ENCODE measurements around the gene TMOD3. TPM values are rescaled to one million over a fixed set of nuclear protein-coding genes. Genes with fewer than 3 reads are reported as not detected.

TMOD3 gene
- total and polyA plus RNA-seq, 2 donors from 2014 or later = 8.9 to 49.0 TPM

GRCh38 chr15:51889486-51889885, 60.0 kb downstream of the TMOD3 start:
- Histone ChIP-seq H3K9me3 (ENCODE audit: control insufficient read depth in 2 of 3, insufficient read depth in 1 of 3, low read length in 3 of 3) (no peaks in the 10 kb centered on the region), H3K4me3 (ENCODE audit: low read length in 3 of 3) (no peak overlapping the region), H3K27me3 (ENCODE audit: control insufficient read depth, insufficient read depth, low read length) (no peaks in the 10 kb centered on the region), H3K27ac (ENCODE audit: low read depth in 2 of 2, low read length in 2 of 2) (no peak overlapping the region), H3K9ac (ENCODE audit: low read length in 3 of 3) (no peak overlapping the region), H3K36me3 (ENCODE audit: control insufficient read depth in 2 of 3, insufficient read depth in 3 of 3, low read length in 3 of 3) (peaks cover 0 to 8% (median 6%) of the 10 kb centered on the region in 3 donors), H3K4me1 (ENCODE audit: control insufficient read depth in 2 of 3, insufficient read depth in 2 of 3, low read depth in 1 of 3, low read length in 3 of 3) (peaks cover 0 to 5% (median 0%) of the 10 kb centered on the region in 3 donors)
- intact Hi-C loops (cut with DNase I) = no loop called here
- TF ChIP-seq, protein P1, sequence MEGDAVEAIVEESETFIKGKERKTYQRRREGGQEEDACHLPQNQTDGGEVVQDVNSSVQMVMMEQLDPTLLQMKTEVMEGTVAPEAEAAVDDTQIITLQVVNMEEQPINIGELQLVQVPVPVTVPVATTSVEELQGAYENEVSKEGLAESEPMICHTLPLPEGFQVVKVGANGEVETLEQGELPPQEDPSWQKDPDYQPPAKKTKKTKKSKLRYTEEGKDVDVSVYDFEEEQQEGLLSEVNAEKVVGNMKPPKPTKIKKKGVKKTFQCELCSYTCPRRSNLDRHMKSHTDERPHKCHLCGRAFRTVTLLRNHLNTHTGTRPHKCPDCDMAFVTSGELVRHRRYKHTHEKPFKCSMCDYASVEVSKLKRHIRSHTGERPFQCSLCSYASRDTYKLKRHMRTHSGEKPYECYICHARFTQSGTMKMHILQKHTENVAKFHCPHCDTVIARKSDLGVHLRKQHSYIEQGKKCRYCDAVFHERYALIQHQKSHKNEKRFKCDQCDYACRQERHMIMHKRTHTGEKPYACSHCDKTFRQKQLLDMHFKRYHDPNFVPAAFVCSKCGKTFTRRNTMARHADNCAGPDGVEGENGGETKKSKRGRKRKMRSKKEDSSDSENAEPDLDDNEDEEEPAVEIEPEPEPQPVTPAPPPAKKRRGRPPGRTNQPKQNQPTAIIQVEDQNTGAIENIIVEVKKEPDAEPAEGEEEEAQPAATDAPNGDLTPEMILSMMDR (IDR thresholded peaks at IDR 0.05; ENCODE audit: borderline replicate concordance, extremely low read depth, insufficient read depth) = no peak
- no peak for DNase-seq
- no peak for FAIRE-seq

GRCh38 chr15:51904421-51904820, 75.0 kb downstream of the TMOD3 start:
- peaks cover 4 to 29% (median 10%) of the 10 kb centered on the region in 3 donors for H3K36me3 ChIP-seq (ENCODE audit: control insufficient read depth in 2 of 3, insufficient read depth in 3 of 3, low read length in 3 of 3)
- H3K27me3 ChIP-seq (ENCODE audit: control insufficient read depth, insufficient read depth, low read length) = no peaks in the 10 kb centered on the region
- H3K4me3 ChIP-seq (ENCODE audit: low read length in 3 of 3) = no peak overlapping the region
- TF ChIP-seq, protein P1 (IDR thresholded peaks at IDR 0.05; ENCODE audit: borderline replicate concordance, extremely low read depth, insufficient read depth) = no peak
- FAIRE-seq = no peak
- intact Hi-C loops (cut with DNase I) = no loop called here
- no peak overlapping the region for H3K9ac ChIP-seq (ENCODE audit: low read length in 3 of 3)
- no peaks in the 10 kb centered on the region for H3K9me3 ChIP-seq (ENCODE audit: control insufficient read depth in 2 of 3, insufficient read depth in 1 of 3, low read length in 3 of 3)
- no peak for DNase-seq
- H3K27ac ChIP-seq (ENCODE audit: low read depth in 2 of 2, low read length in 2 of 2) = no peak overlapping the region
- peaks cover 0 to 3% (median 0%) of the 10 kb centered on the region in 3 donors for H3K4me1 ChIP-seq (ENCODE audit: control insufficient read depth in 2 of 3, insufficient read depth in 2 of 3, low read depth in 1 of 3, low read length in 3 of 3)

GRCh38 chr15:51904931-51905330, 75.5 kb downstream of the TMOD3 start:
- H3K27me3 ChIP-seq (ENCODE audit: control insufficient read depth, insufficient read depth, low read length) = no peaks in the 10 kb centered on the region
- no peak overlapping the region for H3K4me3 ChIP-seq (ENCODE audit: low read length in 3 of 3)
- peaks cover 4 to 25% (median 10%) of the 10 kb centered on the region in 3 donors for H3K36me3 ChIP-seq (ENCODE audit: control insufficient read depth in 2 of 3, insufficient read depth in 3 of 3, low read length in 3 of 3)
- TF ChIP-seq, protein P1 (IDR thresholded peaks at IDR 0.05; ENCODE audit: borderline replicate concordance, extremely low read depth, insufficient read depth) = no peak
- H3K27ac ChIP-seq (ENCODE audit: low read depth in 2 of 2, low read length in 2 of 2) = no peak overlapping the region
- H3K4me1 ChIP-seq (ENCODE audit: control insufficient read depth in 2 of 3, insufficient read depth in 2 of 3, low read depth in 1 of 3, low read length in 3 of 3) = peaks cover 0 to 3% (median 0%) of the 10 kb centered on the region in 3 donors
- intact Hi-C loops (cut with DNase I) = no loop called here
- no peaks in the 10 kb centered on the region for H3K9me3 ChIP-seq (ENCODE audit: control insufficient read depth in 2 of 3, insufficient read depth in 1 of 3, low read length in 3 of 3)
- FAIRE-seq = no peak
- DNase-seq = no peak
- no peak overlapping the region for H3K9ac ChIP-seq (ENCODE audit: low read length in 3 of 3)
